Osteoblast (primary cell): ENCODE results near the gene IL36RN. TPM values are rescaled to one million over a fixed set of nuclear protein-coding genes. Genes with fewer than 3 reads are reported as not detected.

Experiments used
- DNase-seq: peaks from one replicate; pipeline ENCODE4 v3.0.0; 2011; ENCODE audit warnings: low spot score, mixed read lengths; ENCODE audit not compliant: insufficient read length; ENCODE audit errors: missing footprints
- H2AFZ ChIP-seq: 2 replicates; pipeline ENCODE4 v1.6.0; 2011; ENCODE audit warnings: mild to moderate bottlenecking, low read length
- H3K27ac ChIP-seq: 2 replicates; pipeline ENCODE4 v1.5.1; 2011; ENCODE audit warnings: mild to moderate bottlenecking, low read depth, low read length, moderate library complexity
- H3K27me3 ChIP-seq: 2 replicates; pipeline ENCODE4 v1.6.0; 2012; ENCODE audit warnings: mild to moderate bottlenecking, control low read depth, inconsistent platforms, low read length, moderate library complexity; ENCODE audit not compliant: insufficient read depth
- H3K36me3 ChIP-seq: 2 replicates; pipeline ENCODE4 v1.5.1; 2011; ENCODE audit warnings: mild to moderate bottlenecking, low read length, control low read depth, moderate library complexity; ENCODE audit not compliant: insufficient read depth
- H3K4me1 ChIP-seq: 2 replicates; pipeline ENCODE4 v1.5.1; 2011; ENCODE audit warnings: mild to moderate bottlenecking, low read length, control low read depth, moderate library complexity; ENCODE audit not compliant: insufficient read depth
- H3K4me2 ChIP-seq: 2 replicates; pipeline ENCODE4 v1.6.0; 2011; ENCODE audit warnings: mild to moderate bottlenecking, low read length; ENCODE audit not compliant: insufficient read depth
- H3K4me3 ChIP-seq: fragments of 200-600 bp; sonication (generic); 3 replicates; pipeline ENCODE4 v1.5.1; 2012; ENCODE audit warnings: mild to moderate bottlenecking, low read length, inconsistent platforms; ENCODE audit not compliant: insufficient read depth
- H3K79me2 ChIP-seq: 2 replicates; pipeline ENCODE4 v1.6.0; 2012; ENCODE audit warnings: mild to moderate bottlenecking, low read length, control low read depth, inconsistent platforms; ENCODE audit not compliant: insufficient read depth
- H3K9me3 ChIP-seq: 2 replicates; pipeline ENCODE4 v1.5.1; 2011; ENCODE audit warnings: low read depth, low read length, control low read depth
- H4K20me1 ChIP-seq: 2 replicates; pipeline ENCODE4 v1.6.0; 2012; ENCODE audit warnings: mild to moderate bottlenecking, low read length, control low read depth; ENCODE audit not compliant: insufficient read depth
- CTCF ChIP-seq: IDR thresholded peaks from 2 replicates; pipeline ENCODE4 v1.5.1; 2011; ENCODE audit warnings: mild to moderate bottlenecking, low read depth, low read length, moderate library complexity; ENCODE audit errors: extremely low read depth
- total RNA-seq: library from RNA; depleted of rRNA; stranded (reverse); fragments of >200 nt; gene quantifications from 2 replicates; pipeline ENCODE4 v1.2.3, GENCODE V29; 2012

Gene IL36RN
- total RNA-seq, 1 donor = not detected

- Histone ChIP-seq H4K20me1 (no peaks in the 10 kb centered on the region), H3K27me3 (no peaks in the 10 kb centered on the region), H3K4me2 (no peak overlapping the region), H3K36me3 (no peaks in the 10 kb centered on the region), H3K27ac (no peak overlapping the region), H3K4me1 (no peaks in the 10 kb centered on the region), H3K79me2 (no peaks in the 10 kb centered on the region), H3K9me3 (no peaks in the 10 kb centered on the region), H2AFZ (no peak overlapping the region), H3K4me3 (no peak overlapping the region)
- DNase-seq = no peak
- no peak for TF ChIP-seq CTCF
Observed at GRCh38 chr2:113103277-113103676, 44.3 kb downstream of the IL36RN start.

GRCh38 chr2:113104054-113104611 is 45.1 kb downstream of the IL36RN start:
- Histone ChIP-seq H3K4me2 (no peak overlapping the region), H2AFZ (no peak overlapping the region), H3K4me1 (no peaks in the 10 kb centered on the region), H3K79me2 (no peaks in the 10 kb centered on the region), H3K27me3 (no peaks in the 10 kb centered on the region), H3K4me3 (no peak overlapping the region), H4K20me1 (no peaks in the 10 kb centered on the region), H3K36me3 (no peaks in the 10 kb centered on the region), H3K9me3 (no peaks in the 10 kb centered on the region), H3K27ac (no peak overlapping the region)
- DNase-seq = no peak
- TF ChIP-seq CTCF = no peak

- H3K4me1 ChIP-seq = no peaks in the 10 kb centered on the region
- peak; percentile 85 for DNase-seq
- H3K9me3 ChIP-seq = no peaks in the 10 kb centered on the region
- no peaks in the 10 kb centered on the region for H3K27me3 ChIP-seq
- H3K4me3 ChIP-seq = no peak overlapping the region
- no peak overlapping the region for H2AFZ ChIP-seq
- H4K20me1 ChIP-seq = no peaks in the 10 kb centered on the region
- H3K4me2 ChIP-seq = no peak overlapping the region
- no peak for TF ChIP-seq CTCF
- no peaks in the 10 kb centered on the region for H3K36me3 ChIP-seq
- H3K79me2 ChIP-seq = no peaks in the 10 kb centered on the region
- no peak overlapping the region for H3K27ac ChIP-seq
Observed at GRCh38 chr2:113105047-113105785, 46.2 kb downstream of the IL36RN start.

GRCh38 chr2:113111121-113111520 is 52.1 kb downstream of the IL36RN start:
- no peak overlapping the region for H2AFZ ChIP-seq
- no peak overlapping the region for H3K4me2 ChIP-seq
- no peak for DNase-seq
- H3K4me3 ChIP-seq = no peak overlapping the region
- no peaks in the 10 kb centered on the region for H3K9me3 ChIP-seq
- TF ChIP-seq CTCF = no peak
- no peaks in the 10 kb centered on the region for H3K4me1 ChIP-seq
- no peaks in the 10 kb centered on the region for H3K79me2 ChIP-seq
- no peaks in the 10 kb centered on the region for H3K36me3 ChIP-seq
- peaks cover 10% of the 10 kb centered on the region for H3K27me3 ChIP-seq
- no peaks in the 10 kb centered on the region for H4K20me1 ChIP-seq
- H3K27ac ChIP-seq = no peak overlapping the region
